Measurements from ENCODE around the gene KLHL29.

Gene KLHL29

GRCh38 chr2:23457990-23458682 lies 73.2 kb downstream of the KLHL29 start:
- H3K9me3 ChIP-seq (ENCODE audit: insufficient read depth, low read length, severe bottlenecking), result no peaks in the 10 kb centered on the region
- TF ChIP-seq CTCF (IDR thresholded peaks at IDR 0.05; ENCODE audit: borderline replicate concordance, extremely low read depth, low read length, poor library complexity, severe bottlenecking) (no peak), EZH2 (IDR thresholded peaks at IDR 0.05; ENCODE audit: borderline replicate concordance, low read depth, low read length, severe bottlenecking) (no peak)
- no peak for DNase-seq
- no peak overlapping the region for H3K4me2 ChIP-seq (ENCODE audit: insufficient read depth, low read length)
- H3K27me3 ChIP-seq (ENCODE audit: insufficient read depth, low read length, poor library complexity), result peaks cover 3% of the 10 kb centered on the region
- no peak overlapping the region for H2AFZ ChIP-seq (ENCODE audit: low read depth, low read length)
- no peak overlapping the region for H3K4me3 ChIP-seq (ENCODE audit: low read depth in 1 of 2, low read length in 2 of 2)
- ATAC-seq (ENCODE audit: insufficient read depth, low read depth), result no peak
- peaks cover 28% of the 10 kb centered on the region for H4K20me1 ChIP-seq (ENCODE audit: insufficient read depth, low read length)
- no peak overlapping the region for H3K9ac ChIP-seq (ENCODE audit: low read depth, low read length)
- H3K27ac ChIP-seq (ENCODE audit: low read length), result no peak overlapping the region
- no peaks in the 10 kb centered on the region for H3K36me3 ChIP-seq (ENCODE audit: insufficient read depth, low read length)
- H3K79me2 ChIP-seq (ENCODE audit: insufficient read depth, low read length), result no peaks in the 10 kb centered on the region
- H3K4me1 ChIP-seq (ENCODE audit: insufficient read depth, low read length), result peaks cover 17% of the 10 kb centered on the region

GRCh38 chr2:23459032-23459431 lies 74.1 kb downstream of the KLHL29 start:
- Histone ChIP-seq H3K4me3 (ENCODE audit: low read depth in 1 of 2, low read length in 2 of 2) (no peak overlapping the region), H3K79me2 (ENCODE audit: insufficient read depth, low read length) (no peaks in the 10 kb centered on the region), H3K4me2 (ENCODE audit: insufficient read depth, low read length) (no peak overlapping the region), H2AFZ (ENCODE audit: low read depth, low read length) (no peak overlapping the region), H3K9me3 (ENCODE audit: insufficient read depth, low read length, severe bottlenecking) (no peaks in the 10 kb centered on the region), H4K20me1 (ENCODE audit: insufficient read depth, low read length) (peaks cover 21% of the 10 kb centered on the region; the same call in 1 of the 2 replicates), H3K27me3 (ENCODE audit: insufficient read depth, low read length, poor library complexity) (peaks cover 8% of the 10 kb centered on the region), H3K27ac (ENCODE audit: low read length) (no peak overlapping the region), H3K9ac (ENCODE audit: low read depth, low read length) (no peak overlapping the region), H3K4me1 (ENCODE audit: insufficient read depth, low read length) (peaks cover 8% of the 10 kb centered on the region), H3K36me3 (ENCODE audit: insufficient read depth, low read length) (no peaks in the 10 kb centered on the region)
- no peak for TF ChIP-seq CTCF (IDR thresholded peaks at IDR 0.05; ENCODE audit: borderline replicate concordance, extremely low read depth, low read length, poor library complexity, severe bottlenecking)
- DNase-seq (no peak), ATAC-seq (ENCODE audit: insufficient read depth, low read depth) (no peak)

GRCh38 chr2:23460228-23460627 lies 75.2 kb downstream of the KLHL29 start:
- no peak overlapping the region for H3K27ac ChIP-seq (ENCODE audit: low read length)
- TF ChIP-seq EZH2 (IDR thresholded peaks at IDR 0.05; ENCODE audit: borderline replicate concordance, low read depth, low read length, severe bottlenecking) (no peak), CTCF (IDR thresholded peaks at IDR 0.05; ENCODE audit: borderline replicate concordance, extremely low read depth, low read length, poor library complexity, severe bottlenecking) (peak; percentile 72)
- H3K27me3 ChIP-seq (ENCODE audit: insufficient read depth, low read length, poor library complexity), result peaks cover 12% of the 10 kb centered on the region
- no peak overlapping the region for H2AFZ ChIP-seq (ENCODE audit: low read depth, low read length)
- H3K36me3 ChIP-seq (ENCODE audit: insufficient read depth, low read length), result no peaks in the 10 kb centered on the region
- DNase-seq, result peak; percentile 13
- no peak overlapping the region for H3K4me2 ChIP-seq (ENCODE audit: insufficient read depth, low read length)
- H3K9ac ChIP-seq (ENCODE audit: low read depth, low read length), result no peak overlapping the region
- no peaks in the 10 kb centered on the region for H3K9me3 ChIP-seq (ENCODE audit: insufficient read depth, low read length, severe bottlenecking)
- H3K79me2 ChIP-seq (ENCODE audit: insufficient read depth, low read length), result no peaks in the 10 kb centered on the region
- H3K4me3 ChIP-seq (ENCODE audit: low read depth in 1 of 2, low read length in 2 of 2), result no peak overlapping the region
- no peaks in the 10 kb centered on the region for H3K4me1 ChIP-seq (ENCODE audit: insufficient read depth, low read length)
- H4K20me1 ChIP-seq (ENCODE audit: insufficient read depth, low read length), result peaks cover 22% of the 10 kb centered on the region; the same call in 1 of the 2 replicates
- peak; percentile 53; the same call in 2 of the 3 replicates for ATAC-seq (ENCODE audit: insufficient read depth, low read depth)

All from DND-41 (cell line).